ENCODE data around the gene CLEC17A.

DNA sequence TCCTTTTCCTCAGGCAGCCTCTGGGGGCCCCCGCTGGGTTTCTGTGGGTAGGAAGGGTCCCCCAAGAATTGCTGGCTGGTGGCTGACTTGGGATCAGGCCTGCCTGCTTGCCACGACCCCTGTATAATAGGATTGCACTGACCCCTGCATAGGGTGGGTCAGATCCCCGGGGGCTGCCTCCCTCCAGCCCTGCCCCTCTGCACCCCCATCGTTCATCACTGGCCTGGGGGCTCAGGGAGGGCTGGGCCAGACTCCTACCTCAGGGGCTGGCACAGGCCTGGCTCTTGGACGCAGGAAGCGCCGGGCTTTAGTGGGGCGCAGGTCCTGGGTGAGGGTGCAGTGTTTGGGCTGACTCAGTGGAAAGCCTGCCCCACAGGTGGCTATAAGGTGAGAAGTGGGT is 21.6 kb upstream of the CLEC17A start:
- no peak for TF ChIP-seq YY1 (IDR thresholded peaks at IDR 0.05; ENCODE audit: insufficient read depth, insufficient read length)
- TF ChIP-seq SUZ12 (IDR thresholded peaks at IDR 0.05; ENCODE audit: extremely low read depth, insufficient read depth, insufficient read length): no peak
- no peak for TF ChIP-seq ZNF274 (IDR thresholded peaks at IDR 0.05; ENCODE audit: low read depth, low read length)
